C4-2B (cell line): ENCODE results near the gene SLC39A10.

Experiments
- ZFX ChIP-seq: fragments of 450-650 bp; IDR thresholded peaks from 2 replicates; pipeline ENCODE4 v1.6.1; 2017
- TF ChIP-seq, protein P1 (sequence below): fragments of 450-650 bp; conservative IDR thresholded peaks from 2 replicates; pipeline ENCODE4 v1.5.1; 2017; ENCODE audit warnings: mild to moderate bottlenecking

DNA sequence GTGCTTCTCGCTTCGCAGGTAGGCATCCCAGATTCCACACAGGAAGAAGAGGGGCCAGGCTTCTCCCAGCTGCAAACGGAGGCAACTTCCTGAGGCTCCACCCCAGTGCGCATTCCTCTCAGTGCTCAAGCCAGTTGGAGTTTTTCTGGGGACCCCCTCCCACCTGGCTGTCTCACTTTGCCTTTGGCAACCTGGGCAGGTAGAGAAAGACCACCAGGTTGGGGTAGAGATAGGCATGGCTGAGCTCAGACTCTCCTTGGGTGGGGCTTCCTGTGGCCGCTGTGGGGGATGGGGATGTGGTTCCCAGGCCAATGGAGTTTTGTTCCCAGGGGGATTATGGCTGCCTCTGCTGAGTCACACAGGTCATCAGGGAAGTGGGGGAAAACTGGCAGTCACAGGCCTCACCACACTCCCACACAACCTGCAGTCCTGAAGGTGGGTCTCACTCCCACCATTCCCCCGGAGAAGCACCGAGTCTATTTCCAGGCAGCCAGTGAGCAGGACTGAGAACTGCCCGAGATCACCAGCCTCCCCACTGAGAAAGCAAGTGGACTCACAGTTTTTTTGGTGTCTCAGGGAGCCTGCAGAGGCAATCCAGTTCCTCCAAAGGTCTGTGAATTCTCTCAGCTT, 38.1 kb downstream of the SLC39A10 start:
- TF ChIP-seq, protein P1, sequence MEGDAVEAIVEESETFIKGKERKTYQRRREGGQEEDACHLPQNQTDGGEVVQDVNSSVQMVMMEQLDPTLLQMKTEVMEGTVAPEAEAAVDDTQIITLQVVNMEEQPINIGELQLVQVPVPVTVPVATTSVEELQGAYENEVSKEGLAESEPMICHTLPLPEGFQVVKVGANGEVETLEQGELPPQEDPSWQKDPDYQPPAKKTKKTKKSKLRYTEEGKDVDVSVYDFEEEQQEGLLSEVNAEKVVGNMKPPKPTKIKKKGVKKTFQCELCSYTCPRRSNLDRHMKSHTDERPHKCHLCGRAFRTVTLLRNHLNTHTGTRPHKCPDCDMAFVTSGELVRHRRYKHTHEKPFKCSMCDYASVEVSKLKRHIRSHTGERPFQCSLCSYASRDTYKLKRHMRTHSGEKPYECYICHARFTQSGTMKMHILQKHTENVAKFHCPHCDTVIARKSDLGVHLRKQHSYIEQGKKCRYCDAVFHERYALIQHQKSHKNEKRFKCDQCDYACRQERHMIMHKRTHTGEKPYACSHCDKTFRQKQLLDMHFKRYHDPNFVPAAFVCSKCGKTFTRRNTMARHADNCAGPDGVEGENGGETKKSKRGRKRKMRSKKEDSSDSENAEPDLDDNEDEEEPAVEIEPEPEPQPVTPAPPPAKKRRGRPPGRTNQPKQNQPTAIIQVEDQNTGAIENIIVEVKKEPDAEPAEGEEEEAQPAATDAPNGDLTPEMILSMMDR = no peak
- TF ChIP-seq ZFX = no peak
